IMR-90 (cell line): ENCODE data around the gene DPP10. TPM values are rescaled to one million over a fixed set of nuclear protein-coding genes. Genes with fewer than 3 reads are reported as not detected.

Experiments
- ATAC-seq: fragments of 200-7000 bp; cut with Tn5 transposase; 2 replicates; pipeline ENCODE4 v1.9.1; 2020; ENCODE audit warnings: low read depth, mild to moderate bottlenecking, moderate library complexity
- BruUV-seq: library from RNA; stranded (reverse); fragments of 400-500 nt; replicated peaks from 2 replicates; lab custom pipeline; 2021; lab: Mats Ljungman, UMichigan
- CTCF ChIA-PET: fragments of 300-600 bp; formaldehyde crosslinking; extraction: SDS; loops from one replicate; lab custom pipeline; 2021; ENCODE audit warnings: antibody characterized with exemption; lab: Yijun Ruan, JAX
- POLR2A ChIA-PET: fragments of 300-600 bp; sonication (Branson Sonifier 250); formaldehyde crosslinking; loops from one replicate; lab custom pipeline; 2022; ENCODE audit warnings: antibody characterized with exemption; ENCODE audit not compliant: unreplicated experiment; lab: Charles Lee
- DNase-seq: peaks from one replicate; pipeline ENCODE4 v3.0.0; 2013
- H2AFZ ChIP-seq: replicated peaks from 2 replicates; pipeline ENCODE3; 2013; ENCODE audit warnings: low read length, mild to moderate bottlenecking; ENCODE audit not compliant: poor library complexity
- H2AK5ac ChIP-seq: 2 replicates; pipeline ENCODE4 v1.6.1; 2013; ENCODE audit warnings: low read depth, low read length, inconsistent platforms
- H2AK9ac ChIP-seq: replicated peaks from 2 replicates; pipeline ENCODE3; 2013; ENCODE audit warnings: mild to moderate bottlenecking, low read depth, low read length, moderate library complexity; ENCODE audit not compliant: poor library complexity
- H2BK120ac ChIP-seq: 2 replicates; pipeline ENCODE4 v1.6.1; 2013; ENCODE audit warnings: low read depth, low read length, inconsistent platforms
- H2BK15ac ChIP-seq: 3 replicates; pipeline ENCODE4 v1.6.1; 2013; ENCODE audit warnings: low read depth, low read length, inconsistent platforms
- H2BK20ac ChIP-seq: 2 replicates; pipeline ENCODE4 v1.6.1; 2013; ENCODE audit warnings: low read depth, mild to moderate bottlenecking, inconsistent platforms, low read length, moderate library complexity
- H2BK5ac ChIP-seq: 2 replicates; pipeline ENCODE4 v1.6.1; 2013; ENCODE audit warnings: mild to moderate bottlenecking, low read depth, low read length, inconsistent platforms; ENCODE audit not compliant: poor library complexity, severe bottlenecking
- H3K14ac ChIP-seq: replicated peaks from 2 replicates; pipeline ENCODE4 v1.6.1; 2013; ENCODE audit warnings: low read depth, low read length, inconsistent platforms
- H3K18ac ChIP-seq: 2 replicates; pipeline ENCODE4 v1.6.1; 2013; ENCODE audit warnings: low read depth, low read length, control low read depth
- H3K23ac ChIP-seq: 2 replicates; pipeline ENCODE4 v1.6.1; 2013; ENCODE audit warnings: low read depth, low read length, inconsistent platforms
- H3K27ac ChIP-seq: 2 replicates; pipeline ENCODE4 v1.5.1; 2013; ENCODE audit warnings: mild to moderate bottlenecking, control low read depth, low read length; ENCODE audit not compliant: insufficient read depth
- H3K27me3 ChIP-seq: 2 replicates; pipeline ENCODE4 v1.6.1; 2013; ENCODE audit warnings: low read length; ENCODE audit not compliant: control insufficient read depth, insufficient read depth
- H3K36me3 ChIP-seq: 2 replicates; pipeline ENCODE4 v1.6.1; 2013; ENCODE audit warnings: low read length, mixed read lengths; ENCODE audit not compliant: control insufficient read depth, insufficient read depth
- H3K4ac ChIP-seq: 2 replicates; pipeline ENCODE4 v1.6.1; 2013; ENCODE audit warnings: low read depth, low read length, inconsistent platforms
- H3K4me1 ChIP-seq: 2 replicates; pipeline ENCODE4 v1.6.1; 2013; ENCODE audit warnings: low read length, mixed read lengths; ENCODE audit not compliant: control insufficient read depth, insufficient read depth
- H3K4me2 ChIP-seq: 2 replicates; pipeline ENCODE4 v1.6.1; 2013; ENCODE audit warnings: low read depth, mild to moderate bottlenecking, control low read depth, low read length, moderate library complexity
- H3K4me3 ChIP-seq: 2 replicates; pipeline ENCODE4 v1.5.1; 2013; ENCODE audit warnings: low read depth, mild to moderate bottlenecking, control low read depth, low read length, moderate library complexity; ENCODE audit not compliant: insufficient read depth
- H3K56ac ChIP-seq: 2 replicates; pipeline ENCODE4 v1.6.1; 2013; ENCODE audit warnings: low read length, inconsistent platforms; ENCODE audit not compliant: insufficient read depth; ENCODE audit errors: extremely low read depth
- H3K79me1 ChIP-seq, 2 experiments: 2 replicates each; pipeline ENCODE4 v1.6.1; 2013; ENCODE audit warnings: low read length in 2 of 2, inconsistent platforms in 1 of 2, low read depth in 1 of 2
- H3K9ac ChIP-seq: 2 replicates; pipeline ENCODE4 v1.6.1; 2013; ENCODE audit warnings: low read depth, low read length, control low read depth
- H3K9me1 ChIP-seq: 2 replicates; pipeline ENCODE4 v1.6.1; 2013; ENCODE audit warnings: low read length, inconsistent platforms; ENCODE audit not compliant: insufficient read depth
- H3K9me3 ChIP-seq: 2 replicates; pipeline ENCODE4 v1.6.1; 2013; ENCODE audit warnings: low read length; ENCODE audit not compliant: control insufficient read depth, insufficient read depth
- H4K20me1 ChIP-seq: 2 replicates; pipeline ENCODE4 v1.6.1; 2013; ENCODE audit warnings: low read length, inconsistent platforms; ENCODE audit not compliant: insufficient read depth
- H4K5ac ChIP-seq: 2 replicates; pipeline ENCODE4 v1.6.1; 2013; ENCODE audit warnings: mild to moderate bottlenecking, low read depth, low read length, control low read depth
- H4K8ac ChIP-seq, 2 experiments: 2 replicates each; pipeline ENCODE4 v1.6.1; 2013; ENCODE audit warnings: low read depth in 2 of 2, low read length in 2 of 2, control low read depth in 1 of 2, inconsistent platforms in 1 of 2
- H4K91ac ChIP-seq: 2 replicates; pipeline ENCODE4 v1.6.1; 2013; ENCODE audit warnings: low read depth, low read length, inconsistent platforms; ENCODE audit not compliant: insufficient read depth
- BHLHE40 ChIP-seq: fragments of 150-350 bp; IDR thresholded peaks from 2 replicates; pipeline ENCODE4 v1.6.1; 2016; ENCODE audit warnings: mild to moderate bottlenecking, low read depth, low read length
- CEBPB ChIP-seq: IDR thresholded peaks from 2 replicates; pipeline ENCODE4 v1.6.1; 2012; ENCODE audit warnings: low read depth, low read length, improper control_type of control experiment
- CHD1 ChIP-seq: IDR thresholded peaks from 2 replicates; pipeline ENCODE4 v1.6.1; 2012; ENCODE audit warnings: low read depth, low read length, improper control_type of control experiment
- FOS ChIP-seq: fragments of 150-350 bp; IDR thresholded peaks from 2 replicates; pipeline ENCODE4 v1.6.1; 2016; ENCODE audit warnings: low read depth, low read length
- MAFK ChIP-seq: IDR thresholded peaks from 2 replicates; pipeline ENCODE4 v1.6.1; 2012; ENCODE audit warnings: low read depth, low read length, improper control_type of control experiment
- MAZ ChIP-seq: IDR thresholded peaks from 2 replicates; pipeline ENCODE4 v1.6.1; 2012; ENCODE audit warnings: low read depth, mild to moderate bottlenecking, low read length, improper control_type of control experiment, moderate library complexity, borderline replicate concordance
- MXI1 ChIP-seq: IDR thresholded peaks from 2 replicates; pipeline ENCODE4 v1.6.1; 2012; ENCODE audit warnings: low read depth, mild to moderate bottlenecking, low read length, moderate library complexity, borderline replicate concordance
- NFE2L2 ChIP-seq: fragments of 150-350 bp; IDR thresholded peaks from 2 replicates; pipeline ENCODE4 v1.6.1; 2016; ENCODE audit warnings: low read depth, mild to moderate bottlenecking, low read length
- POLR2A ChIP-seq: IDR thresholded peaks from 2 replicates; pipeline ENCODE4 v1.6.1; 2012; ENCODE audit warnings: mild to moderate bottlenecking, low read depth, low read length
- RAD21 ChIP-seq: IDR thresholded peaks from 2 replicates; pipeline ENCODE4 v1.6.1; 2012; ENCODE audit warnings: low read length, improper control_type of control experiment
- RCOR1 ChIP-seq: IDR thresholded peaks from 2 replicates; pipeline ENCODE4 v1.6.1; 2012; ENCODE audit warnings: mild to moderate bottlenecking, low read length, improper control_type of control experiment; ENCODE audit not compliant: insufficient replicate concordance
- RFX5 ChIP-seq: IDR thresholded peaks from 2 replicates; pipeline ENCODE4 v1.8.0; 2012; ENCODE audit warnings: low read depth, mild to moderate bottlenecking, low read length, moderate library complexity
- SMC3 ChIP-seq: fragments of 150-350 bp; IDR thresholded peaks from 2 replicates; pipeline ENCODE4 v1.6.1; 2016; ENCODE audit warnings: low read depth, mild to moderate bottlenecking, antibody characterized with exemption, low read length, moderate library complexity
- WGBS, 2 experiments: methylation state at CpG; one replicate each; pipeline versions ENCODE4 v1.1.5 to v1.1.7; 2013; ENCODE audit warnings: missing lambda C conversion rate in 2 of 2; ENCODE audit not compliant: insufficient read length in 1 of 2; ENCODE audit errors: extremely low coverage in 2 of 2; 5-methylcytosine and 5-hydroxymethylcytosine counted together
- dilution Hi-C: fragments of 300-500 bp; cut with HindIII; formaldehyde crosslinking; loops from one replicate; pipeline ENCODE4 v1.14.3; 2018; ENCODE audit warnings: low sequenced_read_pairs; ENCODE audit not compliant: unreplicated experiment
- in situ Hi-C: fragments of 300-500 bp; cut with MboI; formaldehyde crosslinking; loops from 3 replicates; pipeline ENCODE4 v1.14.3; 2019; ENCODE audit warnings: low sequenced_read_pairs, inconsistent platforms, mixed read lengths
- intact Hi-C: fragments of 100-400 bp; cut with micrococcal nuclease; formaldehyde crosslinking; loops from 2 replicates; pipeline ENCODE4 v1.10.0; 2022
- polyA plus RNA-seq, 3 experiments: library from polyadenylated mRNA; depleted of rRNA; stranded (reverse); fragments of >200 nt; gene quantifications; 2 replicates each; pipeline ENCODE4 v1.2.3, GENCODE V29; 2012; ENCODE audit warnings: low replicate concordance in 1 of 3
- total RNA-seq: library from RNA; depleted of rRNA; stranded (reverse); fragments of >200 nt; gene quantifications from 2 replicates; pipeline ENCODE4 v1.2.3, GENCODE V29; 2012
- TF ChIP-seq, protein P1 (sequence below): fragments of 150-350 bp; IDR thresholded peaks from 2 replicates; pipeline ENCODE4 v1.6.1; 2016; ENCODE audit warnings: low read depth, mild to moderate bottlenecking, low read length, moderate library complexity, borderline replicate concordance
- TF ChIP-seq, protein P2 (sequence below): fragments of 150-350 bp; IDR thresholded peaks from 2 replicates; pipeline ENCODE4 v1.6.1; 2017; ENCODE audit warnings: mild to moderate bottlenecking, antibody characterized with exemption, low read length, low read depth
- TF ChIP-seq, protein P3 (sequence below): conservative IDR thresholded peaks from 2 replicates; pipeline ENCODE4 v1.5.1; 2012; ENCODE audit warnings: mild to moderate bottlenecking, low read depth, low read length, improper control_type of control experiment

Gene DPP10
- total and polyA plus RNA-seq, 2 of the 4 experiments (the other 2 are of a cell fraction) = not detected

DNA sequence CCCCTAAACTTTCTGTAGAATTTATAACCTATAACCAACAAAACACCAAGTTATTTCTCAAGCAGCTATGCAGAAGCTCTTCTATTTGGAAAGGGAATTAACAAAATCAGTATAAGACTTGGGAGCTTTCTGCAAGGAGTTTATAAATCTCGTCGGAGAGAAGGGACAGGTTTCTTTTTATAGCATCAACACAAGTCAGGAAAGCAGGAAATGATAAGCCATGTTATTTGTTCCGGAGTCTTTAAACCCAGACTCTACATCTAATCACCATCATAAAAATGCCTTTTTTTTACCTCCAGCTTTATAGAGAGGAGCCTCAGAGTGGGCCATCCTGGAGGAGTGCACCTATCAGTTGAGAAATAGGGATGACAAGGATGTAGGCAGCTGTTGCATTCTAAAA is 137.1 kb downstream of the DPP10 start:
- no peak for TF ChIP-seq RFX5
- no peak for TF ChIP-seq RAD21
- TF ChIP-seq MXI1 = no peak
- no peak for TF ChIP-seq CHD1
- TF ChIP-seq BHLHE40 = no peak
- TF ChIP-seq, protein P1, sequence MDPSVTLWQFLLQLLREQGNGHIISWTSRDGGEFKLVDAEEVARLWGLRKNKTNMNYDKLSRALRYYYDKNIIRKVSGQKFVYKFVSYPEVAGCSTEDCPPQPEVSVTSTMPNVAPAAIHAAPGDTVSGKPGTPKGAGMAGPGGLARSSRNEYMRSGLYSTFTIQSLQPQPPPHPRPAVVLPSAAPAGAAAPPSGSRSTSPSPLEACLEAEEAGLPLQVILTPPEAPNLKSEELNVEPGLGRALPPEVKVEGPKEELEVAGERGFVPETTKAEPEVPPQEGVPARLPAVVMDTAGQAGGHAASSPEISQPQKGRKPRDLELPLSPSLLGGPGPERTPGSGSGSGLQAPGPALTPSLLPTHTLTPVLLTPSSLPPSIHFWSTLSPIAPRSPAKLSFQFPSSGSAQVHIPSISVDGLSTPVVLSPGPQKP = no peak
- TF ChIP-seq, protein P2, sequence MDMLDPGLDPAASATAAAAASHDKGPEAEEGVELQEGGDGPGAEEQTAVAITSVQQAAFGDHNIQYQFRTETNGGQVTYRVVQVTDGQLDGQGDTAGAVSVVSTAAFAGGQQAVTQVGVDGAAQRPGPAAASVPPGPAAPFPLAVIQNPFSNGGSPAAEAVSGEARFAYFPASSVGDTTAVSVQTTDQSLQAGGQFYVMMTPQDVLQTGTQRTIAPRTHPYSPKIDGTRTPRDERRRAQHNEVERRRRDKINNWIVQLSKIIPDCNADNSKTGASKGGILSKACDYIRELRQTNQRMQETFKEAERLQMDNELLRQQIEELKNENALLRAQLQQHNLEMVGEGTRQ = no peak
- TF ChIP-seq RCOR1 = no peak
- TF ChIP-seq, protein P3, sequence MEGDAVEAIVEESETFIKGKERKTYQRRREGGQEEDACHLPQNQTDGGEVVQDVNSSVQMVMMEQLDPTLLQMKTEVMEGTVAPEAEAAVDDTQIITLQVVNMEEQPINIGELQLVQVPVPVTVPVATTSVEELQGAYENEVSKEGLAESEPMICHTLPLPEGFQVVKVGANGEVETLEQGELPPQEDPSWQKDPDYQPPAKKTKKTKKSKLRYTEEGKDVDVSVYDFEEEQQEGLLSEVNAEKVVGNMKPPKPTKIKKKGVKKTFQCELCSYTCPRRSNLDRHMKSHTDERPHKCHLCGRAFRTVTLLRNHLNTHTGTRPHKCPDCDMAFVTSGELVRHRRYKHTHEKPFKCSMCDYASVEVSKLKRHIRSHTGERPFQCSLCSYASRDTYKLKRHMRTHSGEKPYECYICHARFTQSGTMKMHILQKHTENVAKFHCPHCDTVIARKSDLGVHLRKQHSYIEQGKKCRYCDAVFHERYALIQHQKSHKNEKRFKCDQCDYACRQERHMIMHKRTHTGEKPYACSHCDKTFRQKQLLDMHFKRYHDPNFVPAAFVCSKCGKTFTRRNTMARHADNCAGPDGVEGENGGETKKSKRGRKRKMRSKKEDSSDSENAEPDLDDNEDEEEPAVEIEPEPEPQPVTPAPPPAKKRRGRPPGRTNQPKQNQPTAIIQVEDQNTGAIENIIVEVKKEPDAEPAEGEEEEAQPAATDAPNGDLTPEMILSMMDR = no peak
- TF ChIP-seq MAFK = no peak
- no peak for TF ChIP-seq POLR2A
- no peak for TF ChIP-seq FOS
- no peak for TF ChIP-seq NFE2L2
- TF ChIP-seq SMC3 = no peak
- TF ChIP-seq CEBPB = no peak
- TF ChIP-seq MAZ = no peak
- Histone ChIP-seq H4K91ac (no peak overlapping the region), H3K36me3 (no peaks in the 10 kb centered on the region), H3K79me1 (no peaks in the 10 kb centered on the region), H4K5ac (no peak overlapping the region), H3K4me2 (no peak overlapping the region), H3K9ac (no peak overlapping the region), H3K4me1 (no peaks in the 10 kb centered on the region), H3K18ac (no peak overlapping the region), H2AK5ac (no peak overlapping the region), H3K9me3 (no peaks in the 10 kb centered on the region), H3K4me3 (no peak overlapping the region), H3K23ac (no peak overlapping the region), H3K9me1 (no peaks in the 10 kb centered on the region), H4K20me1 (no peaks in the 10 kb centered on the region), H3K27ac (no peak overlapping the region), H2AK9ac (no peak overlapping the region), H3K27me3 (no peaks in the 10 kb centered on the region), H2BK5ac (no peak overlapping the region), H4K8ac (no peak overlapping the region), H3K4ac (no peak overlapping the region), H3K14ac (no peak overlapping the region), H3K56ac (no peak overlapping the region), H2BK120ac (no peak overlapping the region), H2BK20ac (no peak overlapping the region), H2BK15ac (no peak overlapping the region), H2AFZ (no peak overlapping the region)
- no CpG with 5 or more reads among the region's 3 CpGs for WGBS, 2 experiments
- ChIA-PET POLR2A (no interaction called here), CTCF (no interaction called here)
- no peak for ATAC-seq
- in situ Hi-C loops = no loop called here
- no TSS peak for BruUV-seq
- no peak for DNase-seq
- dilution Hi-C loops = no loop called here
- intact Hi-C loops = no loop called here
